ENCODE measurements around the gene INF2.

The INF2 gene

DNA sequence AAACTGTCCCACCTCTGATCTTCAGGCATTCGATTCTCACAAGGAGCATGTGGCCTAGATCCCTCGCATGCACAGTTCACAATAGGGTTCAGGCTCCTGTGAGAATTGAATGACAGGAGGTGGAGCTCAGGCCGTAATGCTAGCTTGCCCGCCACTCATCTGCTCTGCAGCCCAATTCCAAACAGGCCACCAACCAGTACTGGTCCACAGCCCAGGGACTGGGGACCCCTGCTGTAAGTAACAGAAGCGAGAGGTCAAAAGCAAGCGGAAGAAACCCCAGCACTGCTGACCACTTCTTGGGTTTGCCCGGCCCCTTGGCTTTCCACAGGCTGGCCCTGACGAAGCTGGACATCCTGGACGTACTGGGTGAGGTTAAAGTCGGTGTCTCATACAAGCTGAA is 55.1 kb downstream of the INF2 start:
- no peak for DNase-seq (ENCODE audit: extremely low spot score)
- POLR2A ChIA-PET, result no interaction called here
- TF ChIP-seq, protein P1, sequence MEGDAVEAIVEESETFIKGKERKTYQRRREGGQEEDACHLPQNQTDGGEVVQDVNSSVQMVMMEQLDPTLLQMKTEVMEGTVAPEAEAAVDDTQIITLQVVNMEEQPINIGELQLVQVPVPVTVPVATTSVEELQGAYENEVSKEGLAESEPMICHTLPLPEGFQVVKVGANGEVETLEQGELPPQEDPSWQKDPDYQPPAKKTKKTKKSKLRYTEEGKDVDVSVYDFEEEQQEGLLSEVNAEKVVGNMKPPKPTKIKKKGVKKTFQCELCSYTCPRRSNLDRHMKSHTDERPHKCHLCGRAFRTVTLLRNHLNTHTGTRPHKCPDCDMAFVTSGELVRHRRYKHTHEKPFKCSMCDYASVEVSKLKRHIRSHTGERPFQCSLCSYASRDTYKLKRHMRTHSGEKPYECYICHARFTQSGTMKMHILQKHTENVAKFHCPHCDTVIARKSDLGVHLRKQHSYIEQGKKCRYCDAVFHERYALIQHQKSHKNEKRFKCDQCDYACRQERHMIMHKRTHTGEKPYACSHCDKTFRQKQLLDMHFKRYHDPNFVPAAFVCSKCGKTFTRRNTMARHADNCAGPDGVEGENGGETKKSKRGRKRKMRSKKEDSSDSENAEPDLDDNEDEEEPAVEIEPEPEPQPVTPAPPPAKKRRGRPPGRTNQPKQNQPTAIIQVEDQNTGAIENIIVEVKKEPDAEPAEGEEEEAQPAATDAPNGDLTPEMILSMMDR (IDR thresholded peaks at IDR 0.05; ENCODE audit: control extremely low read depth, extremely low read depth, low read depth, missing control alignments), result no peak
- CTCF ChIA-PET, result no interaction called here

GRCh38 chr14:104745431-104745830 is 56.0 kb downstream of the INF2 start:
- DNase-seq (ENCODE audit: extremely low spot score), result no peak
- CTCF ChIA-PET, result no interaction called here
- POLR2A ChIA-PET, result no interaction called here
- TF ChIP-seq, protein P1 (IDR thresholded peaks at IDR 0.05; ENCODE audit: control extremely low read depth, extremely low read depth, low read depth, missing control alignments), result no peak

- TF ChIP-seq, protein P1 (IDR thresholded peaks at IDR 0.05; ENCODE audit: control extremely low read depth, extremely low read depth, low read depth, missing control alignments), result no peak
- CTCF ChIA-PET, result no interaction called here
- POLR2A ChIA-PET, result no interaction called here
- DNase-seq (ENCODE audit: extremely low spot score), result no peak
Observed at GRCh38 chr14:104746071-104746545, 56.7 kb downstream of the INF2 start.

DNA sequence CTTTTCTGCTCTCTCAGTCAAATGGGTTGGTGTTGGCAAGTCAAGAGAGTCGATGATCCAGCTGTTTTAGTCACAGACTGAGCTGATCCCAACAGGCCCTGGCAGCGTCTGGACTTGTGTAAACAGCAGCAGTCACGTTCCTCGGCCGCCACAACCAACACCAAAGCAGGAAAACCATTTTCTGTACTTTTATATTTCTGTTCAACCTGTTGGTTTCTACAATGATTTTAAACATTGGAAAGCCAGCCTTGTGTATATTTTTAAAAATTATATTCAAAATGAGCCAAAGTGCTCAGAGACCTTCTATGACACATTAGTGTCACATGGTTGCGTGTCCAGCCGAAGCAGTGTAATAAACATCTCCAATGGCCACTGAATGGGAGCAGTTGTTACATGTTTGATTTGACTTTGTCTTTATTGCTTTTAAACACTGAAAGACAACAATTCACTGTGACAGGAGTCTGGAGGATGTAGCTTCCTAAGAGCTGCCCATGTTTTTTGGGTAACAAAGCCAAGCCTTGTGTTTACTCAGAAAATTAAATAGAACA is 57.6 kb downstream of the INF2 start:
- DNase-seq (ENCODE audit: extremely low spot score), result no peak
- POLR2A ChIA-PET, result no interaction called here

DNA sequence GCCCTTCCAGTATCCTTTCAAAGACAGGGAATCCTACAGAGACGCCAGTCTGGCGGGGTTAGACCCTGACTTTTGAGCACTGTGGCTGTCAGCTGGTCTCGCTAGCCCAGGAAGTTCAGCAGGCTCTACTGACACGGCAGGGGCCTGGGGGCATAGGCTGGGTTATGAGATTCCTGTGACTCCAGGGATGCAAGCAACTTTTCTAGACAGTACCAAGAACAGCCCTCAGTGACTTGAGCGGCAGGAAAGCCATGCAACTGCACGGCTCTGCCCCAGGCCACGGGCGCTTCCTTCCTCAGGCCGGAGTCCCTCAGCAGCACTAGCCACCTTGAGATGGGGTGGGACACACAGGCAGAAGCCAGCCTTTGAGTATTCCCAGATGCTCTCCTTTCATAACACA is 58.5 kb downstream of the INF2 start:
- TF ChIP-seq, protein P1 (IDR thresholded peaks at IDR 0.05; ENCODE audit: control extremely low read depth, extremely low read depth, low read depth, missing control alignments), result no peak
- ChIA-PET POLR2A (no interaction called here), CTCF (interaction anchor here (14.3 kb wide), 1 partner anchor 20 kb away, joined by 136 read pairs; no protein-coding TSS in a partner anchor)
- no peak for DNase-seq (ENCODE audit: extremely low spot score)

More for the DNA sequence above, 57.6 kb downstream of the INF2 start:
- TF ChIP-seq, protein P1 (IDR thresholded peaks at IDR 0.05; ENCODE audit: control extremely low read depth, extremely low read depth, low read depth, missing control alignments), result no peak
- CTCF ChIA-PET, result no interaction called here

- CTCF ChIA-PET, result interaction anchor here (2.6 to 14.3 kb wide), 2 partner anchors 18 to 40 kb away, joined by 10 to 136 read pairs; no protein-coding TSS in a partner anchor
- no peak for DNase-seq (ENCODE audit: extremely low spot score)
- POLR2A ChIA-PET, result no interaction called here
- TF ChIP-seq, protein P1 (IDR thresholded peaks at IDR 0.05; ENCODE audit: control extremely low read depth, extremely low read depth, low read depth, missing control alignments), result no peak
Observed at GRCh38 chr14:104749111-104749649, 59.8 kb downstream of the INF2 start.
